NCI-H2196 (cell line): ENCODE data around the gene CBLB.
A peak's percentile ranks its signal among the peaks of the same experiment; 100 is the strongest.

ENCODE experiments used
- DNase-seq: peaks from one replicate; lab custom pipeline; 2025; ENCODE audit not compliant: unreplicated experiment; lab: John Stamatoyannopoulos, UW

Gene CBLB

DNA sequence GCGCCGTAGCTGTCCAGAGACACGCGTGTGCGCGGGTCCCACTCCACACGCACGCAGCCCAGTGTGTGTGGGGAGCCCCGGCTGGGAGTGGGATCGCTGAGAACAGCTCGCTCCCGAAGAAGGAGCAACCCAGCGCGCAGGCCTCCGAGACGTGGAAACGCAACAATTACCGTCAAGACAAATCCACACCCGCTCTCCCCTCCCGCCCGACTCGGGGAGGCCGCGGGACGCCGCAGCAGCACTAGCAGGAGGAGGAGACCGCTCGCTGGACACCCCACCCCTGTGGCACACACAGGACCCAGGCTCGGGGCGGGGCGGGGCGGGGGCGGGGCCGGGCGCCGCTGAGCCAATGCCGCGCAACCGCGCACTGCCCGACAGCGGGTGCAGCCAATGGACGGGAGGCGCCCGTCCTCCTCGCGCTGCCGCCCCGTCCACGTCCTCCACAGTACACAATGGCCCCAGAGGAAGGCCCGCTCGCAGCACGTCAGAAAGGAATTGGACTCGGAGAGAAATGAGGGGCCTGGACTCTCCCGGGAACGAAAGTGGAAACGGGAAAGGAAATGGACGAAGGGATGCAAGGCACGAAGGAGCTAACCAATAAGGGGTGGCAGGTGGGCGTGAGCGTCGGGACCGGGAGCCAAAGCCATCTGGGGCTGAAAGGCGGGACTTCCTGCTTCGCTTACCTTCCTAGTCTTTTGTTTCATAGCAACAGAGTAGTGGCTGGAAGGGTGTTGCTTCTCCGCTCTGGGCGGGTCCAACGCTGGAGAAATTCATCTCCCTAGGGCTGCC is at the start of gene CBLB:
Gene CBLB, minus strand, starts transcription at position 271 of the 789 bp plus-strand sequence. CDS start 1,435 bp downstream, outside the sequence.
- DNase-seq: peak; percentile 95

DNA sequence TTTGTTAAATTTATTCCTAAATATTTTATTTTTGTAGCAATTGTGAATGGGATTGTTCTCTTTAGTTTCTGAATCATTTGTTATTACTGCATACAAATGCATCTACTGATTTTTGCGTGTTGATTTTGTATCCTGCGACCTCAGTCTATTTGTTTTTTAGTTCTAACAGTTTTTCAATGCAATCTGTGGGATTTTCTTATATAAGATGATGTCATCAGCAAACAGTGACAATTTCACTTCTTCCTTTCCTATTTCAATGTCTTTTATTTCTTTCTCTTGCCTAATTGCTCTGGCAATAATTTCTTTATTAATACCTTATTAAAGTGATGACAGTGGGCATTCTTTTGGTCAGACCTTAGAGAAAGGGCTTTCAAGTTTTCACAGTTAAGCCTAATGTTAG is 48.0 kb upstream of the CBLB start:
- DNase-seq: no peak

DNA sequence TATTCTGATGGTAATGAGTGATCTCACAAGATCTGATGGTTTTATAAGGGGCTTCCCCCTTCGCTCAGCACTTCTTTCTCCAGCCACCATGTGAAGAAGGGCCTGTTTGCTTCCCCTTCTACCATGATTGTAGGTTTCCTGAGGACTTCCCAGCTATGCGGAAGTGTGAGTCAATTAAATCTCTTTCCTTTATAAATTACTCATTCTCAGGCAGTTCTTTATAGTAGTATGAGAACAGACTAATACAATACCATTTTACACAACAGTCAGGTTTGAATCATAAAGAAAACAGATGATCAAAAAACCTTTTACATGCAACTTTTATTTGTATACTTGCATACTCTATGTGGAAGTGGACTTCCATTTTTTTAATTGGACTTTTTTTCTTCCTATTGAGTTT is 46.7 kb upstream of the CBLB start:
- no peak for DNase-seq

DNA sequence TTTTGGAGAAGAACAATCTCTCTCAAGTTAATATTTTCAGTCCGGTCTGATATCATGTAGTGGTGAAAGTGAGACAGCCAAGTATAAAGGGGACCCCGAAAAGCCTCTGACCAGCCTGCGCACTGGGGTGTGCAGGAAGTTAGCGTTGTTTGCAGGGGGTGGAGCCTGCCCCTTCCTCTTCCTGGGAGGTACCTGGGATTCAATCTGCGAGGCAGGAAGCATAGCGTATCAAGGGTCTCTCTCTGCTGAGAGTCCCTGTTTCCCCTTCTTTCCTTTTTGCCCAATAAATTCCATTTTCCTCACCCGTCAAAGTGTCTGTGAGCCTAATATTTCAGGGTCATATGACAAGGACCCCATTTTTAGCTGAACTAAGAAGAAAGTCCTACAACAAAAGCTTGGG is 44.8 kb upstream of the CBLB start:
- no peak for DNase-seq

DNA sequence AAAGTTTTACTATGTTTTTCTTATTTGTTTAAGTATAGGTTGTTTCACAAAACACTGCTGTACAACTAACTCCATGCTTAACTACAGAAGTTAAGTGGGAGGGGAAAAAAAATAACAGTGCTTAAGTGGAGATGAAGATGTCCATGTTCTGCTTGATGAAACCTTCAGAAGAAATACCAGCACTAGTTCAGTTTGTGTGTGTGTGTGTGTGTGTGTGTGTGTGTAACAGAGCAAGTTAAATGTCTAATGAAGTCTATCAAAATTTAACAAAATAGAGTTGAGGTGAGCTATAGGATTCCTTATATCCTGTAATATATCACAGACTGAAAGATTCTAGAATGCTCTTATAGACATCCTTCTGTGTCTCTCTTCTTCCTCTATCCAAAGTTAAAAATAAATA is 44.1 kb upstream of the CBLB start:
- no peak for DNase-seq

DNA sequence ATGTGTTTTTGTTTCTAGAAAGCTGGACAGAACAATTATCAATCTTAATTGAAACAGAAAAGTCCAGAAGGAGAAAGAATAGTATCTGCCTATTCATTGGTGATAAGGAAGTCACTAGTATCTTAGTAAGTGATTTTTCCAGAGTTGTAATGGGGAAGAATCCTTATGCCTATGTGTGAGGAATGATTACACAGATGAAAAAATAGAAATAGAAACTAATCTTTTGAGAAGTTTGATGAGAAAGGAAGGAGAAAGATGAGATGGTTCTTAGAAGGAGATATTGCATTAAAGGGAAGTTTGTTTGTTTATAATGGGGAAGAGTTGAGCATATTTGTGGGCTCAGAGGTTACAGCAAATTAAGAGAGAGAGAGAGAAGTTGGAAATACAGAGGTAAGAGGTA is 42.7 kb upstream of the CBLB start:
- no peak for DNase-seq

DNA sequence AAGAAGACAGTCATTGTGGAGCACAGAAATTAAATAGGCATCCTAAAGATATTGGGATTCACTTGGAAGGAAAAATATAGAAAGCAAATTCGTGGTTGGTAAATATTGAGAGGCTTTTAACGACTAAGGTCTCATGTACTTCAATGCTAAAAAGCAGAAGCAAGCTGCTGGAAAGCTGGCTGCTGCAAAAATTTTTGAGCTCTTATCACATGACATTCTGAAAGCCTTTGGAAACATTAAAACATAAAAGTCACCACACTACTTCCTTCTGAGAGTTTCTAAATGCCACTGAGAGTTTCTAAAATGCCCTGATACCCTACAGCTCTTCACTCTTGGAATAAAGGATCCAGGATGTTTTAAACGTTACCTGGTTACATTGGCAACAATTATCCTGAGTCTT is 39.0 kb upstream of the CBLB start:
- DNase-seq: no peak

DNA sequence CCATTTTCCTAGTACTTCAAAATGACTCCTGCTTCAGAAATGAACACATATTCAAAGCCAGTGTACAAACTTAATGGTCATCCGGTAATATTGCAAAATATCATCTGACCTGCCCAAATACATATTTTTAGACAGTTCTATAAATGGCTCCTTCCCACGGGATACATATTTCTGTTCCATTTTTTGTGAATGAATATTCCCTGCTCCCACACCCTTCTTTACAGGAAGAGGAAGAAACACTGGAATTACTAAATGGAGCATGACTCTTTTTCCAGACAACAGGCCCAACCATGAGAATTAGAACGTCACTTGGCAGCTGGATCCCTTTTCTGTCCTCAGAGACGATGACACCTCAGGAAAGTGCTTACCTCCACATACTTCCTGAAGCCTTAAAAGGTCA is 38.0 kb upstream of the CBLB start:
- DNase-seq: no peak

DNA sequence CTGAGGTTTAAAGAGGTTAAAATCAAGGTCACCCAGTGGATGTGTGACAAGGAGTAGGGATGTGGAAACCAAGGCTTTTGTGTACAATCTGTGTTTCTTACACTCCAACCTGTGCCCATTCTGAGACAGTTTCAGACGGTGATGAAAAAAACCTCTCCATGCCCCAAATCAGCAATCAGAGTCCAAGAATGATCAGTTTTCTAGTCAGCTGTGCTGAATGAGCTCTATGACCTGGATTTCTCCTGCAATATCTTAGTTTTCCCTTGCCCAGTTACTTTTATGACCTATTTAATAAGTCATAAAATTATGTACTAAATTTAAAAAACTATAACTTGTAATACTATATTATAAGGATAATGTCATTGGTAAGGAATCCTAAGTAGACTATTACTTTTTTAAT is 37.5 kb upstream of the CBLB start:
- no peak for DNase-seq

DNA sequence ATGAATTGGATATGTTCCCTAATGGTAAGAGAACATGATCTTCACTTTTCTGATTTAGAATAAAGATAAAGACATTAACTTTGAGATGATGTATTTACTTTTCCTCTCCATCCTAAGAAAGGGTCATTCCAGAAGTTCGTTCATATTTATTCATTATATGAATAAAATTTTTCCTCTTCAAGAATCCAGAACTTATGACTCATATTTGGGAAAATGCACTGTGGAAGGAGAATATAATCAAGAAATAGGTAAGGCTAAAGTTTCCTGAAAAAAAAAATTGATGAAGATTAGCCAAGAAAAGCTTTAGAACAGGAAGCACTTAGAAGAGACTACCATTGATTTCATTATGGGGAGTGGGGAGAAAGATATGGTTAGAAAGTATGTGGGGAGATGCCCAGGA is 36.5 kb upstream of the CBLB start:
- DNase-seq: no peak

DNA sequence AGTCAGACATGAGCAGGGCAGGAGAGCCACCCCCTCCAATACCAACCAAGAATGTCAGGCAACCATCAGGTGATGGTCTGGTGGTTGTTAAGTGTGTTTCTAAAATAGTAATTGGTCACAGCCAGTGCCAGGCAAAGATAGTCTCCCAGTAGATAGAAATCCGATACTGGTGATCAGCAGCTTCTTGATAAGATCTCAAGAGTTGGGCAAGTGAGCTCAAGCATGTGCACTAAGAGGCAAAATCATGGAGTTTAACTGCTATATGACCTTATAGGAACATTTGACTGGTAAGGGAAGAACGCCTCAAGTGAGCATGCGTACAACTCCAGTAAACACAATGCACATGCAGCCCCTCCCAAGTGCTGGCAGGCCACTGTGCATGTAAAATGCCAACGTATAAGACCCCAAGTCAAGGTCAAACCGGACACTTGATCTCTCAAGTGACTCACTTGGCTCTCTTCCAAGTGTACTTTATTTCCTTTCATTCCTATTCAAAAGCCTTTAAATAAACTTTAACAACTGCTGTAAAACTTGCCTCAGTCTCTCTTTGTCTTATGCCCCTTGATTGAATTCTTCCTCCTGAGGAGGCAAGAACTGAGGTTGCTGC is 36.0 kb upstream of the CBLB start:
- peak; percentile 57 for DNase-seq

DNA sequence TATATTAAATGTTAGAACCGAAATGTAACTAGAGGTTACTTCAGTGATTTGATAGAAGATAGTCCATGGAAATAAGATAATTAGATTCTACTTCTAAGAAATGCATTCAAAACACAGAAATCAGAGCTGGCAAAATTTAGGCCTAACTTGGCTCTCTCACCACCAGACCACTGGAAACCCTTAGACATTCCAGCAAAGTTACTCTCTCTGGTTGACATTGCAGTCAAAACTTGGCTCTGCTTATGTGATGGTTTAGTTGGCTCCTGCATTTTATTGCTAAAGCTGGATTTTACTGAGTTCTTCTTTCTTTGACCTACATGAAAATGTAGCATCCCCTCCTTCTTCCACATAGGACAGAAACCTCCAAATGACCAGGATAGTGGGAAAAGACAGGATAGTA is 35.4 kb upstream of the CBLB start:
- no peak for DNase-seq

DNA sequence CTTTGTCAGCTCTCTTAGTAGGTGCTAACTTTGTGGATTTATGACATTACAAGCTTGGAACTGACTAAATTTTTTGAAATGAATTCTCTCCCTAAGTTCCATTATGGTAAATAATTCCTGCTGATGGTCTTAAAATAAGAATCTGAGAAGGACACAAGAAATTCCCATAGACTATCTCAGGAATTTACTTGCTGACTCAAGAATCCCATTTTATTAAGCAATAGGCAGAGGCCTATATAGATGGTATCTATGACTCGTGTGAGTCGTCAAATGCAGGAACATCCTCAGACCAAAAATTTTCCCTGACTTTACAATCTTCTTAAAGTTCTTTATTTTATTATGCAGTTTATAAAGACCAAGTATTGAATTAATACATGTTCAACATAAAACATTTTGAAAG is 30.7 kb upstream of the CBLB start:
- DNase-seq: no peak

DNA sequence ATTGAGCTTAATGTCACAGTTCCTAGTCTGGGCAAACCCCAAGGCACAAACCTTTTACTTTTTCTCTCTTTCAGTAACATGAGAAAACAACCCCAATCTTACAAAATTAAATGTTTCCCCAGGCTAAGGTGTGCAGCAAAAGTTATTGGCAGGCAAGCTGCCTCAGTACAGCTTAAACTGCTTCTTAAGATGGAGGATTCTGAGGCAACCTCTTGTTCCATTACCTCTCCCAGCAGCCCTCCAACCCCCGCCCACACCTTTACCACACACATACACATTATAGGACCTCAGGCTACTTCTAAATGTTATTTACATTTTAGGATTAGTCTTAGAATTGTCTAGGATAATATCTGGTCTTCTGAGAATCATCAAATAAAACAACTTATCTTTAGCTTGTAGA is 22.3 kb upstream of the CBLB start:
- DNase-seq: no peak

DNA sequence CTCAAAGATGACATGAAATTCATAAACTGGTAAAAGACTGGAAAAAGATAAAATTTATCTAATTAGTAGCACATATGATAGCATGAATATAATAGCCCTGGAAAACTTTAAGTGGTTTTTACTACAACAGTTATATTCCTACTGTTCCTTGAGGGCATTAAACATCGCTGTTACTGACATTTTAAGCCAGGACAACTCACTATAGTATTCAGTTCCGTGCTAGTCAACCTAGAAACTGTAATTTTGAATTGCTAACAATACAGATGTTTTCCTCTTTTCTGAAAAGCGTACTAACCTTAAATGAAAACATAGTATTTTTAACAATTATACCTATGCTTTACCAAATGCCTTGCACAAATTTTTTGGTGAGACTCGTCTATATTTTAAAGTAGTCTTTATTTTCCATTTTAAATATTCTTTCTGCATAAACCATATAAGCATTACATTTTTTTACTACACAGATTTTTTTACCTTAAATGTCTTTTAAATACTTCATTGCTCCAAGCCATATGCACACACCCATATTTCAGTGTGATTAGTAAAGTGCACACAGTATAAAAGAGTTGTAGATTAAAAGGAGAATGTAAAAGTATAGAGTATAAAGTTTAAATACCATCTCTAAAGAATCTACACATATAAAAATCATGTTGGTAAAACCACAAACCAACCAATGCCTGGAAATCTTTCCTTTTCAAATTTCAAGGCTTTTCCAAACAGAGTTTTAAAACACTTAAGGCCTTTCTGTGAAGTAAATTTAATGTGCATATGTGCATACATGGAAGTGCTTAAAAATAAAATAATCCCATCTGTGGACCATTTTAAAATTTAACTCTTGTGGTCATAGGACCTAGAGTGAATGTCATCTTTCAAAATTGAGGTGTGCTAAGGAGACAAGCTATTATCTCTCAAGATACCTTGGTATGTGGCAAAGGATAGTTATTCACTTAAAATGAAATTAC is 20.1 kb upstream of the CBLB start:
- no peak for DNase-seq

DNA sequence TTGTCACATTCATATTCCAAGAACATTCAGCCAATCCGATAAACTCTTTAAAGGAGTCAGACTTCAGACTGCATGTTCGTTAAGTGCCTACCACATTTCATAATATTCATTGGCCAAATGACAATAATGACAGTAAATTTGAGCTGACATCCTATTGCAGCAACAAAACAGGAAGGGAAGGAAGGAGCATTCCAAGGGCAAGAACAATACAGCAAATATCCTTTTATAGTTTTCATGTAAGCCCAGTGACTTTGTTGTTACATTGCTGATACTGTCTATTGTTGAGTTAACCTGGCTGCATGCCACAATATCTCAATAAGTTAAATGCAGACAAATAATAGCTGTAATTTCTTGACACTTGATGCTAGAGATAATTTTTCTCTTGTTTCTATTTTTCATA is 16.4 kb upstream of the CBLB start:
- no peak for DNase-seq

DNA sequence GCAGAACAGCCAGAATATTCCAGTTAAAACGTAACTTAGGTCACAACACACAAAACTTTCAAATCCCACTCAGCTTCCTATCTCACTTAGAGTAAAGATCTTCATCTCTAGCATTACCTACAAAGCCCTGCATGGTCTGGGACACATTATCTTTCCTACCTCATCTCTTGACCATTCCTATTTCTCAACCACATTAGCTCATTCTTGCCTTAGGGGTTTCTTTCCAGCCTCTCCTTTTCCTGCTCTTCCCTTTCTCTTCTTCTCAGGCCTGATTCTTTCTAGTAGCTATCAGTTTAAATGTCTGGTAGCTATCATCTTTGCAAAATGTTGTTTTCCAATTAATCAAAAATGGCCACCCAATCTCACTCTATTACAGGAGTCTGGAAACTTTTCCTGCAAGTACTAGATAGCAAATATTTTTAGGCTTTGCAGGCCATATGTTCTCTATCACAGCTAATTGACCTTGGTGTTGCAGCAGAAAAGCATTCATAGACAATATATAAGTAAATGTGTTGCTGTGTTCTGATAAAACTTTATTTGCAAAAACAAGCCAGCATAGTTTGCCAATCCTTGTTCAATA is 15.1 kb upstream of the CBLB start:
- no peak for DNase-seq

DNA sequence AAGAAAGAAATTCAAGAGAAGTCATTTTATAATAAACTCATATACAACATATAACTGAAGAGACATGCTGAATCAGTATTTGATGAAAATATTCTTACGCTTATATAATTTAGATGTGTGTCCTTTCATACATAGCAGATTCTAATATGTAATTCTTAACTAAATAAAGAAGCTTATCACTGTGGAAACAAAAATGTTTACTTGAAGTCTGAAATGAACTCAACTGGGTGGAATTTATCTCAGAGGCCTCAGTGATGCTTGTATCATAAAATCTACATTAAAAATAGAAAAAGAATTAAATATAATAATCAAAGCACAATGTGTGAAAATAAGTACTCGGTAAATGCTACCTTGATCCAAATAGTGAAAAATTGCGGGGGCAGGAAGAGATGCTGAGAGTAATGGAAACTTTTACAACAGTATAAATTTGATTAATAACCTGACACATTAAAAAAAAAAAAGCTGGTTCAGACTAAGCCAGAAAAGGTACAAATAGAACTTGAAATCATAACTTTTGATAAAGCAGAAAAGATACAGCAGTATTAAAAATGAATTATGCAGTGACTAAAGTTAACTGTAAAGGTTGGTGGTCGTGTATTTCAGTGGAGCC is 12.0 kb upstream of the CBLB start:
- no peak for DNase-seq

DNA sequence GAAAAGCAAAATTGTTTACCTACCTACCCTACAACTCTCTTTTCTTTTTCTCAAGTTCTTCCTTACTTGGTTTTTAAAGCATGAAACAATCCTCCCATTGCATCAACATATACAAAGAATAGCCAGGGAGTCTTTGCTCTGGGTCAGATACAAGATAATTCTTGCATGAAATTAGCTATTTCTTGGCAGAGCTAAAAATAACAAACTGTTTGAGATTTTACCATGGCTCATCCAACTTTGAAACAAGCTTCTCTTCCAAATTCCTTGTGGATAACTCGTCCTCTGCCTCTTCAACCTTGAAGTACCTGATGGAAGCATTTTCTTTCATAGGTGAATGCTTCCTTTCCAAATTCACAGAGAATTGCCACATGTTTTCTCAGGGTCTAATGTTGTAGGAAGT is 9.2 kb upstream of the CBLB start:
- no peak for DNase-seq

DNA sequence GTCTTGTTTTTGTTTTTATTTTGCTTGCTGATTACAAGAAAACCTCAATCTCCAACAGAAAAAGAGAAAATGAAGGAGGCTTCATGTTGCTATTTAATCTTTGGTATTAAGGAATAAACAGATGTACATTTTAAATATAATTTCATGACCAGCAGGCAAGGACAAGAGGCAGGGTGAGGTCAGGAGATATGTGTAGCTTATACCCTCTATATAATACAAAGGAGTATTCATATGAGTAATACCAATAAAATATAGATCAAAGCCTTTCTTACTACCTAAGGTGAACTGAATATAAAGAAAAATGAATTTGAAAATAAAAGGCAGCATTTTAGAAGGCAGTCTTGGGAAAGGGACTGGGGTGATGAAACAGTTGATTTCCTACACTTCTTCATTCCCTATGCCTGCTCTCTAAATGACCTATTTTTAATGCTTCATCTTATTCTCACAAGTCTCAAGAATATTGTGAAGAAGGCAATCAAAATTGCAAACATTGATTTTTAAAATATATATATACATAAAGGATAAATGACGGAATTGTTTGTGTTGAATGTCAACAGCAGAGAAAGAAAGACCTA is 8.6 kb upstream of the CBLB start:
- DNase-seq: no peak
